Left colon (tissue), 2 donors: Measurements from ENCODE around the gene AKT3. TPM values are rescaled to one million over a fixed set of nuclear protein-coding genes. Genes with fewer than 3 reads are reported as not detected.

ENCODE experiments used
- ATAC-seq: fragments of 200-7000 bp; cut with Tn5 transposase; one replicate; pipeline ENCODE4 v1.9.1; 2020; ENCODE audit warnings: mild to moderate bottlenecking, moderate library complexity
- DNase-seq, 2 donors: peaks; one replicate each; pipeline ENCODE4 v3.0.0-alpha.2; 2020
- intact Hi-C, 2 donors: fragments of 100-400 bp; cut with DNase I in 1 of 2; cut with micrococcal nuclease in 1 of 2; formaldehyde crosslinking; loops; one replicate each; pipeline versions ENCODE4 v1.11.2 to v1.14.0; 2022; cut with DNase I, micrococcal nuclease
- total RNA-seq, 2 donors: library from RNA; stranded (reverse); fragmentation: NEBNext Ultra II Directional; extraction: Animal tissue kit (Norgen Biotek cat#: 25700); gene quantifications; one replicate each; pipeline ENCODE4 v1.2.1, GENCODE V29; 2021
- donor health status: DM: no; HTN: no; CAD: no.
- donor health status: DM: yes; HTN: yes; CAD: no.

AKT3 gene
- total RNA-seq, 2 donors from 2014 or later, result 9.7 to 21.1 TPM

DNA sequence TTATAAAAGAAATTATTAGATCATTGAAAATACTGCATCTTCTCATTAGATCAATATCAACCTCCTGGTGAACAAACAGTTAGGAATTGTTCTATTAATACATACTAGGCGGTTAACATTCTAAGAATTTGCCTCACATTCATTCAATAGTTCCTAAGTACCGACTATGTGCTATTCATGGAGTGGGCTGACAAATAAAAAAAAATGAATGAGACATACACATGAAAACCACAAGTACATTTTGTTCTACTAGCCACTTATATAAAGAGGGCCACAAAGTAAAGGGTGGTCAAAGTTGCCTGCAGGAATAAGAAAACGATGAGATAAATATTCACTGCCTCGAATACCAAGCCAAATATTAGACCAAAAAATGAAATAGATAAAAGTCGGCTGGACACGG, 299.8 kb downstream of the AKT3 start:
- ATAC-seq (no peak), DNase-seq (no peak)
- intact Hi-C loops, result no loop called here

DNA sequence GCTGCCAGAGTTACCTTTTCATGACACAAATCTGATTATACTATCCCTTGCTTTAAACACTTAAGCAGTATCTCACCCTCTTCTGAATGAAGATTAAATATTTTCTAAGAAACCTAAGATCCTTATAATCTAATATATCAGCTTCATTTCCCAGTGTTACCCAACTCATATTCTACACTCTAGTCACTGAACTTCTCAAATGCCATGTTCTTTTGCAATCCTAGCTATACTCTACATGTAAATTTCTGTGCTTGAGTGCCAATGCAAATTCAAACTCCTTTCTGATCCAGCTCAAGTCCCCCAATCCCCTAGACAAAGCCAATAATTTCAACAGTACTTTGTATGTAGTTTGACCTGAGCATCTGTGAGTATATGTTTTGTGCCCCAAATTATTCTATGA, 300.3 kb downstream of the AKT3 start:
- intact Hi-C loops, result no loop called here
- DNase-seq (no peak), ATAC-seq (no peak)

DNA sequence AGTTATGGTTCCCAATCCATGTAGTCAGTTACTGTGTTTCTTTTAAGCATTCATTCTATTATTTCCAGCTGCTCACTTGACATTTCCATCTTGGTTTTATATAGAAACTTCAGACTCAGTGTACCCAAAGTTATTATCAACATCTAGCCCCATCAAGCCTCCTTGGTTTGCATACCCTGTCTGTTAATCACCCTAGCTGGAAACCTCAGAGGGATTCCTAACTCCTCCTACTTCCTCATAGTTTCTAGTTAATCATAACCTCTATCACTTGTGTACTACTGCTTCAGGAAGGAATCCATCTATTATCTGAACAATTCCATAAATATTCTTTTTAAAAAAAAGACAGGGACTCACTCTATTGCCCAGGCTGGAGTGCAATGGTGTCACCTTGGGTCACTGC, 300.9 kb downstream of the AKT3 start:
- no peak for ATAC-seq
- DNase-seq, result no peak
- intact Hi-C loops, result no loop called here

DNA sequence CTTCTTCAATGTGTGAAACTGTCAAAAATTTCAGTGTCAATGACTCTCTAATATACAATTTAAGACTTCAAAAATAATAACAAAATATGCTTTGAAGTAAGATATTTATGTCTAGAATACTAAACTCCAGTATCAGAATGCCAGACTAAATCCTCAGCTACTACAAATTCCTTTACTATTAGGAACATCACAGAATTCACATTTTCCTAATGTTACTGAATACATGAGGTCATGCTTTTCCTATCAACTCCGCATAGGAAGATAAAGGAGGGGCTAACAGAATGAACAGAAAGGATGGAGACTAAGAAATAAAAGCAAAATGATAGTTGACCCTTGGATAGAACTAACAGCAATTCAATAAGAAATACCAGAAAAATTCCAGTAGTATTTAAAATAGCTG, 301.5 kb downstream of the AKT3 start:
- ATAC-seq (no peak), DNase-seq (no peak)
- intact Hi-C loops, result no loop called here

DNA sequence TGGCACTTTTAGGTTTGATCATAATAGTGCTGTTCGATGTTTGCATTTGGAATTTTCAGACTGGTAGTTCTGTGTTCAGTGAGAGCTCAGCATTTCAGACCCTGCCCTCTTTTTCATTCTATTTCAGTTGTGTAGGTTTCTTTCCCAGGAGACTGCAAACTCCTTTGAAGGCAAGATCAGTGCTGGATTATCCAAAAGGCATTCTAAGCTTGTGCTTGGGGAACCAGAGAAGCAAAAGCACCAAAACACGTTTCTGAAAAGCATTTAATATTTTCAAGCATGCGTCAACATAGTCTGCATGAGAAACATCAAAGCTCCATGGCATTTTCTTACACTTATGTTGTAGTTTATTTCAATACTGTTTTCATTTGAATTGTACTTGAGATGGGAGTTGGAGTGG, 302.2 kb downstream of the AKT3 start:
- intact Hi-C loops, result no loop called here
- ATAC-seq (no peak), DNase-seq (no peak)

DNA sequence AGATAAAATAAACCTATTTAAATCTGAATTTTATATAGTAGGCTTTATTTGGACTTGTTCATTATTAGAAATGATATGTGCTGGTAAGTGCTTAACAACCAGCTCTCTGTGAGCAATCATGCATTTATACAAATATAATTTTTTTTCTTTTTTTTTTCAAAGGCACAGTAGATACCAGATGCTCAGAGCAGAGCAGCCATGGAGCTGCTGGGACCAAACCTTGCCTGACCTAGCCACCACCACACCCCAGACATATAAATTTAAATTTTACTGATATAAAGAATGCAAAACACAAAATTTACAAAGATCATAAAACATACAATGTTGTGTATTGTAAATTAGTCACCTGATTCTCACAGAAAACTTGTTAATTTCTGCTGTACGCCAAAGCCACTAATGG, 303.6 kb downstream of the AKT3 start:
- ATAC-seq, result no peak
- no peak for DNase-seq
- intact Hi-C loops, result no loop called here

DNA sequence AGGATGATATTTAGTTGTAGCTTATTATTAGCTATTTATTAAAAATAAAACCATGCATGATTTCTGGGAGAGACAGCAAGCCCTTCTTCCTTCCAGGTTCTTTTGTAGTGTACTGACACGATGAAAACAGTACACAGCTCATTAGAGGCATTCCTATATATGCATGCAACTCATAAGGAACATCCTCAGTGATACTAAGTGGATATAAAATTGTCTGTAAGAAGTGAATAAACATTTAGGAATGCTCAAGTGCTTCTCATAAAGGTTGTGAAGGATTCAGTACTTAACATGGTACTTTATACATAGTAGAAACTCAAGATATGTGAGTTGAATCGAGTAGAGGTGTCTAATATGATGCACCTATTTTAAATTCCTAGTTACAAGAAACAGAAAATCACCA, 306.5 kb downstream of the AKT3 start:
- intact Hi-C loops, result no loop called here
- no peak for DNase-seq
- no peak for ATAC-seq

DNA sequence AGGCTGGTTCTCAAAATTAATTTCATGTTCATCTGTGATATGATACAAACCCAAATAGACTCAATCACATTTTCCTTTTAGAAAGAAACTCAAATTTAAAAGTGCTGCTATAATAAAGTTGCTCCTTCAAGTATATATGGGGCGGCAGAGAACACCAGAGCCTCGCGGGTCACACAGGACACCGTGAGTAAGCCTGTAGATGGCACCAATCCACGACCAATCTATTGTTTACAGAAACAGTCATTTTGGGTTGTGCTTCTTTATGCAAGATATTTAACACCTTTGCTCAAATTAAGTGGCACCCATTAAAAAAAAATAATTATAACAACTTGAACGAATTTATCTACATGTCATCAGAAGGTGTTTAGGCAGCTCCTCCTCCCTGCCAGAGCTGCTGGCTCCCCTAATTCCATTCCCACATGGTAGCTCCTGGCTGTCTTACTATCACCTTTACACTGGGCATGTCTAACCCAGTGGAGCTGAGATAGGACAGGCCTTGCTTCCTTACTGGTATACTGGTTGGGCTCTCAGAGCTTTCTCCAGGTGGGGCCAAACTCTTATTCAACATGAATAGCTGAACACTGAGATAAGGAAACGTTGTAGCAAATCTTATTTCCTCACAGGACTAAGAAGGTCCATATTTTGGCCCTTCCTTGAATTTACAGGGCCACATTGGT, 307.2 kb downstream of the AKT3 start:
- no peak for ATAC-seq
- intact Hi-C loops, result no loop called here
- no peak for DNase-seq

DNA sequence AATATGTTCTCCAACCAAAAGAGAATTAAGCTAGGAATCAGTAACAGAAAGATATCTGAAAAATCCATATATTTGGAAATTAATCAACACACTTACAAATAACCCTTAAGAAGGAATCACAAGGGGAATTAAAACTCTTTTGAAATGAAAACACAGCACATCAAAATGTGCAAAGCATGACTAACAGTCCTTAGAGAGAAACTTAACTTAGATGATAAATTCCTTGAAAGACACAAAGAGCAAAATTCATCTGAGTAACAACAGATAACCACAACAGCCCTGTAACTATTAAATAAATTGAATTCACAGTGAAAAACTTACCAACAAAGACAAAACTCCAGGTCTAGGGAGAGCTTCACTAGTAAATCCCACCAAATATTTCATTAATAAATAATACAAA, 310.4 kb downstream of the AKT3 start:
- DNase-seq, result no peak
- intact Hi-C loops, result no loop called here
- no peak for ATAC-seq

DNA sequence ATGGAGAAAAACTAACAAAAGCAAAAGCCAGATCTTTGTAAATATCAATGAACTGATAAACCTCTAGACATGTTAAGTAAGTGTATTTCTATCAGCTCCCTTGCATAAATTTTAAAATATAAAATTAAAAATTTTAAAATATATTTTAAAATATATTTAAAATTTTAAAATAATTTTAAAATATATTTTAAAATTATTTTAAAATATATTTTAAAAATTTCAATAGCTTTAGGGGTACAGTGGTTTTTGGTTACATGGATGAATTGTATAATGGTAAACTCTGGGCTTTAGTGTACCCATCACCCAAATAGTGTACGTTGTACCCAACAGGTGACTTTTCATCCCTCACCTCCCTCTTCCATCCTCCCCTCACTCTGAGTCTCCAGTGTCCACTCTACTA, 315.0 kb downstream of the AKT3 start:
- ATAC-seq (no peak), DNase-seq (no peak)
- intact Hi-C loops, result no loop called here

DNA sequence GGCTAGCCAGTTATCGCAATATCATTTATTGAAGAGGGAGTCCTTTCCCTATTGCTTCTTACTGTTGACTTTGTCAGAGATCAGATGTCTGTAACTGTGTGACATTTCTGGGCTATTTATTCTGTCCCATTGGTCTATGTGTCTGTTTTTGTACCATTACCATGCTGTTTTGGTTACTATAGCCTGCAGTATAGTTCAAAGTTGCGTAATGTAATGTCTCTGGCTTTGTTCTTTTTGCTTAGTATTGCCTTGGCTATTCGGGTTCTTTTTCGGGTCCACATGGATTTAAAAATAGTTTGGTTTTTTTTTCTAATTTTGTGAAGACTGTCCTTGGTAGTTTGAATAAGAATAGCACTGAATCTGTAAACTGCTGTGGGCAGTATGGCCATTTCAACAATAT, 320.5 kb downstream of the AKT3 start:
- ATAC-seq, result no peak
- intact Hi-C loops, result no loop called here
- DNase-seq, result no peak

DNA sequence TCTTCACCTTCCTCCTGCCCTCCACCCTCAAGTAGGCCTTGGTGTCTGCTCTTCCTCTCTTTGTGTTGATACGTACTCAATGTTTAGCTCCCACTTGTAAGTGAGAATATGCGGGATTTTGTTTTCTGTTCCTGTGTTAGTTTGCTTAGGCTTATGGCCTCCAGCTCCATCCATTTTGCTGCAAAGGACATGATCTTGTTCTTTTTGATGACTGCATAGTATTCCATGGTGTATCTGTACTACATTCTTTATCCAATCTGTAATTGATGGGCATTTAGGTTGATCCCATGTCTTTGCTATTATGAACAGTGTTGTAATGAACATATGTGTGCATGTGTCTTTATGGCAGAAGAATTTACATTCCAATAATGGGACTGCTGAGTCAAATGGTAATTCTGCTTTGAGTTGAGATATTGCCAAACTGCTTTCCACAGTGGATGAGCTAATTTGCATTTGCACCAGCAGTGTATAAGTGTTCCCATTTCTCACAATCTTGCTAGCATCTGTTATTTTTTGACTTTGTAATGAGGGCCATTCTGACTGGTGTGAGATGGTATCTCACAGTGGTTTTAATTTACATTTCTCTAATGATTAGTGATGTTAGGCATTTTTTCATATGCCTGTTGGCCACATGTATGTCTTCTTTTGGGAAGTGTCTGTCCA, 321.5 kb downstream of the AKT3 start:
- no peak for DNase-seq
- no peak for ATAC-seq
- intact Hi-C loops, result no loop called here

DNA sequence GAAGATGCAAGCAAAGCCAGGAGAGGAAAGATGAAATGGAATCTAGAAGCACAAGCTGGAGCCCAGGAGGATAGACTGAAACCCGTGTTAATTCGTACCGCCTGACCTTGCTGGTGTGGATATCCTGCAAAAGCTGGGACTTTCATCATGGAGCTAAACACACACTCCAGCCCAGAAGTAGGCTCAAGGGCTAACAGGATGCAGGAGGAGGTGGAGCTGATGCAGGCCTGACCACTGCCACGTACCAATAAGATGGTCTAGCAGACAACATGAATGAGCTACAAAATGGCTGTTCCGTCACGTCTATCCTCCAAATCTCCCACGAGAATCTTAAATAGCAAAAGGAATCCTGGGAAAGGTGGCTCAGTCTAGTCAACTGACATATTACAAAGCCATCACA, 323.9 kb downstream of the AKT3 start:
- DNase-seq, result no peak
- intact Hi-C loops, result no loop called here
- no peak for ATAC-seq

DNA sequence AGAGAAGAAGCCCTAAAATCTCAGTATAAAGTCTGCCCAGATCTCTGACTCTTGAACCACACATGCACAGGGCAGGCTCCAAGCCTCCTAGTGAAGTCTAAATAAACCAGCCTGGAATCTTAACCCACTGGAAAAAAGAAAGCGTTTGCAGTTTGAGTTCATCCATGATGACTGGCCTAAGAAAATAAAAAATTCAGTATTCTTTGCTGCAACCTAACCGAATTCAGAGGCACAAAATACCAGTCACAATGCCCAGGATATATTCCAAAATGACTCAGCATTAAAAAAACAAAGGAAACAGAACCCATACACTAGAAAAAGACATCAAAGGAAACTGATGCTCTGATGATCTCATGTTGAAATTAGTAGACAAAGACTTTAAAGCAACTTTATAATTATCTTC, 325.0 kb downstream of the AKT3 start:
- no peak for ATAC-seq
- intact Hi-C loops, result no loop called here

DNA sequence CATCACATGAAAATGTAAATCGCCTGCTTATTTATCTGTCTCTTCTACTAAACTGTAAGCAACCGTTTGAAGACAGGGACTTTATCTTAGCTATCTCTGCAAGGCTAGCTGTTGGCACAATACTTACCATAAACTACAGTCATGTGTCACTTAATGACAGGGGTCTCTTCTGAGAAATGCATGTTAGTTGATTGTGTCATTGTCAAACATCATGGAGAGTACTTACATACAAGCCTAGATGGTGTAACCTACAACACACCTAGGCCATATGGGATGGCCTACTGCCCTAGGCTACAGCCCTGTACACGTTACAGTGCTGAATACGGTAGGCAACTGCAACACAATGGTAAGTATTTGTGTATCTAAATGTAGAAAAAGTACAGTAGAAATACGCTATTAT, 326.3 kb downstream of the AKT3 start:
- DNase-seq (no peak), ATAC-seq (no peak)
- intact Hi-C loops, result no loop called here

More for the DNA sequence above, 325.0 kb downstream of the AKT3 start:
- DNase-seq, result no peak

DNA sequence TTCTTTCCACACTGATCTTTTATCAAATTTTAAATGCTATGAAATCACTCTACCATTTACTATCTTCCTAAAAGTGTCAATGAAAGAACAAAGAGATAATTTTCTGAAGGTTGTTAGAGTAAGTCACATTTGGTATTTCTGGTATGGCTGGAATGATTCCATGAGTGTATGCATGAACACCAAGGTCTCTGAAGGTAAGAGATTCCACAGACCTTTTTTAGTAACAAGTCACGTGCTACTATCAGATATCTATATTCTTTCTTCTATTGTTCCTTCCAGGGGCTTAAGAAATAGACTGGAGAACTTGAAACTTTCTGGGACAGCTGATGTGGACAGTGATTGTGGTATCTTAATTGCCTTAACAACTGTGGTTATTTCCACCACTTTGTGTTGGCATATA, 329.2 kb downstream of the AKT3 start:
- DNase-seq (no peak), ATAC-seq (no peak)
- intact Hi-C loops, result no loop called here

DNA sequence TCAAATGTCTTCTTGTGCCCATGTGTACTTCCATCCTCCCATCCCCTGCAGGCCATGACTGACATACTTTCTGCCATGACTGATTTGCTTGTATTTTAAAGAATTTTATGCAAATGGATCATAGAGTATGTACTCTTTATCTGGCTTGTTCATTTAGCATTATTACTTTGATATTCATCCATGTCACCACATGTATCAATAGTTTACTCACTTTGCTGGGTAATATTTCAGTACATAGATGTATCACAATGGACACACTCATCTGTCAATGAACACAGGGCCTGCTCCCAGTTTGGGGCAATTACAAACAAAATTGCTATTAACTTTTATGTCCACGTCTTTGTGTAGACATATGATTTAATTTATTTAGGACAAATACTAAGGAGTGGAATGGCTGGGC, 335.1 kb downstream of the AKT3 start:
- intact Hi-C loops, result no loop called here
- no peak for DNase-seq
- ATAC-seq, result no peak

DNA sequence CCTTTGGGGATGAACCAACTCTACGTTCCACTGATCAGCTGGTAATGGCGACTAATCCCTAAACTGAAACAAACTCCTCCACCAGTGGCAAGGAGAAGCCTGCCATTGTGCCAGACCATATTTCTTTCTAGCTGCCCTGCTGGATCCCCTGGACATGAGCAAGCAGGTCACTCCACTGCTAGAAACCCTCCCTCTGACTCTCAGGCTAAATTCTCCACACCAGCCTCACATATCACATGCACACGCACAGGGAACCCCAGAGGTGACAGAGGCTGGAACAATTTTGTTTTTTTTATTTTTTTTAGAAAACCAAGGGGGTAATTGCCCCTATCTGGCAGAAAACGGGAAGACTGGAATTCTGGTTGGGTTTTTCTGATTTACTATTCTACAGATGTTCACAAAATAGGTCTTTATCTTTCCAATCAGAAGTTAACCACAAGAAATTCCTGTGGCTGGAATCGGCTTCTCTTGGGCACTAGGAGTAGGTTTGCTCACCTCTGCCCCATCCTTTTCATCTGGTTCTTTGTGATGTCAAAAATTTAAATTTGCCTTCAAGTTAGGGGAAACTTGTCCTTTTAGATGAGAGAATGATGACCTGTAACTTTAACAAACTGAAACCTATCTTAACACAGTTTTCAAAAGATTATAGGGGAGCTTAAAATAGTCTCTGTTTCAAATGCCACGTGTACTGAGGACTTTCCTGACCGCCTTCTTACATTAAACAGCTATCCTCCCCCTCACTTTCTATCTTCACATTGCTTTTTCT, 336.1 kb downstream of the AKT3 start:
- intact Hi-C loops, result no loop called here
- DNase-seq (no peak), ATAC-seq (no peak)

DNA sequence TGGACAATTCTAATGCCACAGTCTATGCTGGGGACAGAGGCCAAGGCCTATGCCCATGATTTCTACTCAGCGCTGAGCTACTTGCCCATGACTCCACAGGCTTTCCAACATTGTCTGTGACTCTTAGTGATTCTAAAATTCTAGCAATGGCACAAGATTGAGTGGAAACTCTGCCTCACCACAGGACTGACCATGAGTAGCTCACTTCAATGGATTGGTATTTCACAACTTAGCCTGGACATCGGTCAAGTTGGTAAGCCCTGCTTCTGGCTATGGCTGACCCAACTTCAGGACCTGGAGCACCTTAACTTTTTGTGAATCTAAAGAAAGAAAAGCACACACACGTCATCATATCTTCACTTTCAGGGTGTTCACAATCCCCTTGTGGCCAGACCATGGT, 339.1 kb downstream of the AKT3 start:
- no peak for ATAC-seq
- no peak for DNase-seq
- intact Hi-C loops, result no loop called here

DNA sequence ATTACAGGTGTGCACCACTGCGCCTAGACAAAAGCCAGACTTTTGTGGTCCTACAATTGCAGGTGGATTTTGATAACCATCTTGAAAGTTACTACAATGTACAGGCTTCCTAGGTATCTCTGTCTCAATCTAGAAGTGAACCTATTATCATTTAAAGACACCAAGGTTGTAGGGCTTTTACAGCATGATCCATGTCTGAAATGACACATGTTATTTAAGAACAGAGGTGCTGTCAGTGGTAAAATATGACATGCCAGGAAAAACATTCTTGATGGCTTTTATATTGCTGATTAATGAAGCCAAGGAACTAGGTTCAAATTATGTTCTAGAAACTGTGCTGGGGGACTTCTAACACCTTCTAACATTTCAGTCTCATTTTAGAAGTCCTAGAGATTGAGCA, 341.1 kb downstream of the AKT3 start:
- no peak for ATAC-seq
- intact Hi-C loops, result no loop called here
- DNase-seq, result no peak
